Activated CD4-positive, alpha-beta memory T cell treated with anti-CD3 and anti-CD28 coated beads, Interleukin-2, amount 10 ng/mL, durations not matched to agents 7 days and 5 days (primary cell): ENCODE results near the gene TMEM132C. TPM values are rescaled to one million over a fixed set of nuclear protein-coding genes. Genes with fewer than 3 reads are reported as not detected.

ENCODE experiments used
- CTCF ChIA-PET: fragments of 350-600 bp; sonication (Branson Sonifier 250); formaldehyde crosslinking; loops from one replicate; lab custom pipeline; 2021; ENCODE audit warnings: antibody characterized with exemption, inconsistent platforms; lab: Charles Lee
- POLR2A ChIA-PET: fragments of 350-600 bp; sonication (Branson Sonifier 250); formaldehyde crosslinking; loops from one replicate; lab custom pipeline; 2021; ENCODE audit warnings: antibody characterized with exemption; lab: Charles Lee
- DNase-seq: peaks from one replicate; pipeline ENCODE4 v3.0.0-alpha.2; 2020
- H3K27ac Mint-ChIP-seq: one replicate; pipeline ENCODE4 v1.8.0; 2021; ENCODE audit warnings: mild to moderate bottlenecking, mixed read lengths
- H3K27me3 Mint-ChIP-seq: one replicate; pipeline ENCODE4 v1.8.0; 2021; ENCODE audit warnings: mixed read lengths
- H3K36me3 Mint-ChIP-seq: one replicate; pipeline ENCODE4 v1.8.0; 2021; ENCODE audit warnings: low read depth, mixed read lengths
- H3K4me1 Mint-ChIP-seq: one replicate; pipeline ENCODE4 v1.8.0; 2021; ENCODE audit warnings: mixed read lengths
- H3K4me3 Mint-ChIP-seq: one replicate; pipeline ENCODE4 v1.8.0; 2021; ENCODE audit warnings: mild to moderate bottlenecking, mixed read lengths
- H3K9me3 Mint-ChIP-seq: one replicate; pipeline ENCODE4 v1.8.0; 2021; ENCODE audit warnings: mixed read lengths
- total RNA-seq, 2 experiments: library from RNA; stranded (reverse); gene quantifications; one replicate each; pipeline ENCODE4 v1.2.3, GENCODE V29; 2021

TMEM132C gene
- total RNA-seq, 2 experiments from 2014 or later, result 0.05 TPM; not detected in 1

- CTCF ChIA-PET, result no interaction called here
- H3K9me3 Mint-ChIP-seq, result peaks cover 8% of the 10 kb centered on the region
- no peaks in the 10 kb centered on the region for H3K4me1 Mint-ChIP-seq
- no peak overlapping the region for H3K27ac Mint-ChIP-seq
- H3K36me3 Mint-ChIP-seq, result no peaks in the 10 kb centered on the region
- H3K4me3 Mint-ChIP-seq, result no peak overlapping the region
- DNase-seq, result no peak
- POLR2A ChIA-PET, result no interaction called here
- no peaks in the 10 kb centered on the region for H3K27me3 Mint-ChIP-seq
Measured at GRCh38 chr12:128737292-128737966, 470.5 kb downstream of the TMEM132C start.

GRCh38 chr12:128743916-128744315 lies 476.9 kb downstream of the TMEM132C start:
- POLR2A ChIA-PET, result no interaction called here
- no peaks in the 10 kb centered on the region for H3K27me3 Mint-ChIP-seq
- H3K4me1 Mint-ChIP-seq, result no peaks in the 10 kb centered on the region
- H3K9me3 Mint-ChIP-seq, result peaks cover 8% of the 10 kb centered on the region
- H3K27ac Mint-ChIP-seq, result no peak overlapping the region
- no peak overlapping the region for H3K4me3 Mint-ChIP-seq
- no peak for DNase-seq
- CTCF ChIA-PET, result no interaction called here
- H3K36me3 Mint-ChIP-seq, result no peaks in the 10 kb centered on the region

- POLR2A ChIA-PET, result no interaction called here
- no peak for DNase-seq
- H3K27ac Mint-ChIP-seq, result no peak overlapping the region
- no peaks in the 10 kb centered on the region for H3K36me3 Mint-ChIP-seq
- H3K27me3 Mint-ChIP-seq, result no peaks in the 10 kb centered on the region
- H3K4me1 Mint-ChIP-seq, result no peaks in the 10 kb centered on the region
- CTCF ChIA-PET, result no interaction called here
- H3K9me3 Mint-ChIP-seq, result no peaks in the 10 kb centered on the region
- no peak overlapping the region for H3K4me3 Mint-ChIP-seq
Measured at GRCh38 chr12:128745772-128746689, 479.1 kb downstream of the TMEM132C start.

GRCh38 chr12:128747441-128747840 lies 480.5 kb downstream of the TMEM132C start:
- DNase-seq, result no peak
- POLR2A ChIA-PET, result no interaction called here
- H3K4me3 Mint-ChIP-seq, result no peak overlapping the region
- H3K4me1 Mint-ChIP-seq, result no peaks in the 10 kb centered on the region
- H3K9me3 Mint-ChIP-seq, result no peaks in the 10 kb centered on the region
- CTCF ChIA-PET, result no interaction called here
- H3K27ac Mint-ChIP-seq, result no peak overlapping the region
- no peaks in the 10 kb centered on the region for H3K36me3 Mint-ChIP-seq
- H3K27me3 Mint-ChIP-seq, result no peaks in the 10 kb centered on the region

GRCh38 chr12:128752386-128752785 lies 485.4 kb downstream of the TMEM132C start:
- no peak overlapping the region for H3K4me3 Mint-ChIP-seq
- POLR2A ChIA-PET, result no interaction called here
- no peaks in the 10 kb centered on the region for H3K9me3 Mint-ChIP-seq
- no peaks in the 10 kb centered on the region for H3K4me1 Mint-ChIP-seq
- H3K27ac Mint-ChIP-seq, result no peak overlapping the region
- CTCF ChIA-PET, result no interaction called here
- H3K27me3 Mint-ChIP-seq, result no peaks in the 10 kb centered on the region
- no peak for DNase-seq
- H3K36me3 Mint-ChIP-seq, result no peaks in the 10 kb centered on the region

GRCh38 chr12:128753438-128753837 lies 486.5 kb downstream of the TMEM132C start:
- ChIA-PET CTCF (interaction anchor here (0.7 kb wide), 1 partner anchor 468 kb away, joined by 3 read pairs; no protein-coding TSS in a partner anchor), POLR2A (no interaction called here)
- Mint-ChIP-seq H3K9me3 (no peaks in the 10 kb centered on the region), H3K4me3 (no peak overlapping the region), H3K27ac (no peak overlapping the region), H3K4me1 (no peaks in the 10 kb centered on the region), H3K27me3 (no peaks in the 10 kb centered on the region), H3K36me3 (no peaks in the 10 kb centered on the region)
- DNase-seq, result no peak

GRCh38 chr12:128754275-128754674 lies 487.3 kb downstream of the TMEM132C start:
- CTCF ChIA-PET, result no interaction called here
- no peak overlapping the region for H3K27ac Mint-ChIP-seq
- no peaks in the 10 kb centered on the region for H3K27me3 Mint-ChIP-seq
- H3K4me1 Mint-ChIP-seq, result no peaks in the 10 kb centered on the region
- DNase-seq, result no peak
- no peaks in the 10 kb centered on the region for H3K9me3 Mint-ChIP-seq
- no peak overlapping the region for H3K4me3 Mint-ChIP-seq
- no peaks in the 10 kb centered on the region for H3K36me3 Mint-ChIP-seq
- POLR2A ChIA-PET, result no interaction called here

GRCh38 chr12:128755566-128755965 lies 488.6 kb downstream of the TMEM132C start:
- no peaks in the 10 kb centered on the region for H3K27me3 Mint-ChIP-seq
- H3K4me1 Mint-ChIP-seq, result no peaks in the 10 kb centered on the region
- H3K36me3 Mint-ChIP-seq, result no peaks in the 10 kb centered on the region
- no peaks in the 10 kb centered on the region for H3K9me3 Mint-ChIP-seq
- no peak overlapping the region for H3K4me3 Mint-ChIP-seq
- CTCF ChIA-PET, result no interaction called here
- no peak overlapping the region for H3K27ac Mint-ChIP-seq
- no peak for DNase-seq
- POLR2A ChIA-PET, result no interaction called here
